GM23248 (cell line): ENCODE results near the gene RPS6KA5.

ENCODE experiments used
- EZH2 ChIP-seq: fragments of 200-600 bp; sonication (generic); IDR thresholded peaks from 2 replicates; pipeline ENCODE4 v1.6.1; 2018; ENCODE audit warnings: antibody characterized with exemption, mild to moderate bottlenecking; ENCODE audit not compliant: insufficient read depth, poor library complexity, severe bottlenecking
- EZH2phosphoT487 ChIP-seq: fragments of 200-600 bp; sonication (generic); IDR thresholded peaks from 2 replicates; pipeline ENCODE4 v1.6.1; 2018; ENCODE audit warnings: antibody characterized with exemption, moderate library complexity, mild to moderate bottlenecking, low read depth; ENCODE audit not compliant: insufficient read depth

GRCh38 chr14:91108941-91109611 lies 48.6 kb upstream of the RPS6KA5 start:
- TF ChIP-seq EZH2phosphoT487 (no peak), EZH2 (no peak)
